ENCODE results near the gene HNRNPA0.
A peak's percentile ranks its signal among the peaks of the same experiment; 100 is the strongest.

The HNRNPA0 gene

GRCh38 chr5:137734331-137734730, 19.8 kb downstream of the HNRNPA0 start:
- CTCF ChIA-PET, result interaction anchor here (5.2 to 22.5 kb wide), 4 partner anchors 8 to 103 kb away, joined by 58 to 748 read pairs (median 424); no protein-coding TSS in a partner anchor
- POLR2A ChIA-PET, result no interaction called here
- peak overlapping the region; percentile 63 for H3K4me3 ChIP-seq (ENCODE audit: low read depth, low read length)
- TF ChIP-seq CTCF (IDR thresholded peaks at IDR 0.05; ENCODE audit: insufficient read depth, low read length, missing control alignments), result no peak
- DNase-seq (ENCODE audit: low read depth, low spot score), result no peak

- TF ChIP-seq CTCF (IDR thresholded peaks at IDR 0.05; ENCODE audit: insufficient read depth, low read length, missing control alignments), result no peak
- DNase-seq (ENCODE audit: low read depth, low spot score), result no peak
- H3K4me3 ChIP-seq (ENCODE audit: low read depth, low read length), result peak overlapping the region; percentile 63
- ChIA-PET POLR2A (no interaction called here), CTCF (interaction anchor here (5.2 to 22.5 kb wide), 4 partner anchors 9 to 103 kb away, joined by 58 to 748 read pairs (median 424); no protein-coding TSS in a partner anchor)
These were observed 20.2 kb downstream of the HNRNPA0 start for GRCh38 chr5:137733922-137734321.

- TF ChIP-seq CTCF (IDR thresholded peaks at IDR 0.05; ENCODE audit: insufficient read depth, low read length, missing control alignments), result no peak
- ChIA-PET POLR2A (no interaction called here), CTCF (interaction anchor here (1.0 to 22.5 kb wide), 5 partner anchors 10 to 413 kb away, joined by 3 to 748 read pairs (median 111); no protein-coding TSS in a partner anchor)
- no peak overlapping the region for H3K4me3 ChIP-seq (ENCODE audit: low read depth, low read length)
- no peak for DNase-seq (ENCODE audit: low read depth, low spot score)
These were observed 21.2 kb downstream of the HNRNPA0 start for GRCh38 chr5:137733006-137733405.

GRCh38 chr5:137731176-137731575, 23.0 kb downstream of the HNRNPA0 start:
- ChIA-PET POLR2A (no interaction called here), CTCF (interaction anchor here (1.2 to 22.5 kb wide), 4 partner anchors 11 to 100 kb away, joined by 4 to 748 read pairs (median 398); no protein-coding TSS in a partner anchor)
- no peak for DNase-seq (ENCODE audit: low read depth, low spot score)
- TF ChIP-seq CTCF (IDR thresholded peaks at IDR 0.05; ENCODE audit: insufficient read depth, low read length, missing control alignments), result no peak
- H3K4me3 ChIP-seq (ENCODE audit: low read depth, low read length), result no peak overlapping the region

GRCh38 chr5:137730336-137730735, 23.8 kb downstream of the HNRNPA0 start:
- peak; percentile 45 for DNase-seq (ENCODE audit: low read depth, low spot score)
- CTCF ChIA-PET, result interaction anchor here (1.2 to 22.5 kb wide), 4 partner anchors 11 to 99 kb away, joined by 4 to 748 read pairs (median 398); no protein-coding TSS in a partner anchor
- TF ChIP-seq CTCF (IDR thresholded peaks at IDR 0.05; ENCODE audit: insufficient read depth, low read length, missing control alignments), result no peak
- no peak overlapping the region for H3K4me3 ChIP-seq (ENCODE audit: low read depth, low read length)
- POLR2A ChIA-PET, result no interaction called here

GRCh38 chr5:137728048-137728447, 26.1 kb downstream of the HNRNPA0 start:
- CTCF ChIA-PET, result interaction anchor here (1.0 to 3.3 kb wide), 5 partner anchors 14 to 99 kb away, joined by 3 to 22 read pairs (median 7); no protein-coding TSS in a partner anchor
- POLR2A ChIA-PET, result no interaction called here
- DNase-seq (ENCODE audit: low read depth, low spot score), result no peak
- no peak overlapping the region for H3K4me3 ChIP-seq (ENCODE audit: low read depth, low read length)
- no peak for TF ChIP-seq CTCF (IDR thresholded peaks at IDR 0.05; ENCODE audit: insufficient read depth, low read length, missing control alignments)

Data from AG04449 (cell line).